GM19452 (cell line): ENCODE data around the gene NPM1.
"Not testable (repeated sequence)": the region's sequence is repeated elsewhere in the genome, so short reads cannot be mapped to it uniquely, and the experiment has no call there.

Experiments used
- ATAC-seq: cut with Tn5 transposase; IDR thresholded peaks from one replicate; pipeline ENCODE4 v1.9.1; 2021; ENCODE audit not compliant: unreplicated experiment

NPM1 gene

DNA sequence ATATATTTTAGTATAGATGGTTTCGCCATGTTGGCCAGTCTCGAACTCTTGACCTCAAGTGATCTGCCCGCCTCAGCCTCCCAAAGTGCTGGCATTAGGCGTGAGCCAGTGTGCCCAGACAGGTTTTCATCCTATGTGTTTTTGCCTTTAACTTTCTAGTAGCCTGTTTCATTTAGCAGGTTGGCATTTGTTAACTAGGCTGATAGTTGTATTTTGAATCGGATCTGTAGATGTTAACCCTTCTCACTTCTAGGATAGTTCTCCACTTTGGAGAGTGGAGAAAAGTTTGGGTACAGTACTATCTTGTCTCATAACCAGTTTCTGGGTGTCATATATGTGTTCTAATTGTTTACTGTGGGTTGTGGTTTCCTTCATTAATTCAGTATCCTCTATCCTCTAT lies 24.5 kb downstream of the NPM1 start:
- no peak for ATAC-seq

DNA sequence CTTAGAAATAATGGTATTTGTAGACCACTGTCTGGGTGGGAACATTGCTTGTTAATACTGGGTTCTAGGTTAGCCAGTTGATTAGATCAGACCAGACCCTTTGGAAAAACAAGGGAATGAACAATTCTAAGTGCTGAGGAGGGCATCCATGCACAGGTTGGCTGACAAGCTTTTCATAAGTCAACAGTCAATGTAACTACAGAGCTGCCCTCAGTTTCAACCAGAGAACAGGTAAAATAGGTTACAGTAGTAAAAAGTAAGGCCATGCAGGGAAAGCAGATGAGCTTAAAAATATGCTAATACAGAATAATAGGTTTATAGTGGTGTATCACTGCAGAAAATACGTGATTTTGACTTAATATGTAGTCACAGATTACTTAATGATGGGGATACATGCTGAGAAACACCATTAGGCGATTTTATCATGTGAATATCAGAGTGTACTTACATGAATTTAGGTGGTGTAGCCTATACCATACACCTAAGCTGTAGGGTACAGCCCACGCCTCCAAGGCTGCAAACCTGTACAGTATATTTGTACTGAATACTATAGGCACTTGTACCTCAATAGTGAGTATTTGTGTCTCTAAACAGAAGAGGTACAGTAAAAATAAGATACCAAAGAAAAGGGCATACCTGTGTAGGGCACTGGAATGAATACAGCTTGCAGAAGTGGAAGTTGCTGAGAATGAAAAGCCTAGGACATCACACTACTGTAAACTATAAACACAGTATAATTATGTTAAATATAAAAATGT lies 25.7 kb downstream of the NPM1 start:
- ATAC-seq: no peak

DNA sequence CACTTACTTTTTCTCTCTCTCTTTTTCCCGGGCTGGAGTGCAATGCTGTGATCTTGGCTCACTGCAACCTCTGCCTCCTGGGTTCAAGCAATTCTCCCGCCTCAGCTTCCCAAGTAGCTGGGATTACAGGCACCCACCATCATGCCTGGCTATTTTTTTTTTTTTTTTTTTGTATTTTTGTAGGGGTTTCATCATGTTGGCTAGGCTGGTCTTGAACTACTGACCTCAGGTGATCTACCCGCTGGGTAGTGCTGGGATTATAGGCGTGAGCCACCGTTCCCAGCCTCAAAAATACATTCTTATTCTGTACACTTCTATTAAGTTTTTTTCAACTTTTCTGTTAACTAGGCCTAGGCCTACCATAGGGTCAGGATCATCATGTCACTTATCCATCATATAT lies 26.3 kb downstream of the NPM1 start:
- ATAC-seq: not testable (repeated sequence)

DNA sequence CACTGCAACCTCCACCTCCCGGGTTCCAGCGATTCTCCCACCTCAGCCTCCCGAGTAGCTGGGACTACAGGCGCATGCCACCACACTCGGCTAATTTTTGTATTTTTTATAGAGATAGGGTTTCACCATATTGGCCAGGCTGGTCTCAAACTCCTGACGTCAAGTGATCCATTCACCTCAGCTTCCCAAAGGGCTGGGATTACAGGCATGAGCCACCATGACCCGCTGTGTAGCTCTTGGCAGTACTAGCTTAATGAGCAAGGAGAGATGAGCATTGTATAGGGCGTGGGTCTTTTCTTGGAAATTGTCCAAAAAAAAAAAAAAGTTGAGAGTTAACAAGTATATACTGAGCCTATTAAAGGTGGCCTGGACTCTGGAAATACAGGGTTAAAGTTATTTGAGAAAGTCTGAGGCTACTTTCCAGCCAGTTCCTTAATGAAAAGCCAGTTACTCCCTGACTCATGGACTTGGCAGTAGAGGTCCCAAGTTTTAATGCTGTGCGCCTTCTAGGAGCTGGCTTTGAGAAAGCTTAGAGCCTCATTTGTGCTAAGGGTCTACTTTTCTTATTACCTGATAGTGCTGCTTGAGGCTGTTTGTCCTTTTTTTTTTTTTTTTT lies 27.6 kb downstream of the NPM1 start:
- no peak for ATAC-seq

DNA sequence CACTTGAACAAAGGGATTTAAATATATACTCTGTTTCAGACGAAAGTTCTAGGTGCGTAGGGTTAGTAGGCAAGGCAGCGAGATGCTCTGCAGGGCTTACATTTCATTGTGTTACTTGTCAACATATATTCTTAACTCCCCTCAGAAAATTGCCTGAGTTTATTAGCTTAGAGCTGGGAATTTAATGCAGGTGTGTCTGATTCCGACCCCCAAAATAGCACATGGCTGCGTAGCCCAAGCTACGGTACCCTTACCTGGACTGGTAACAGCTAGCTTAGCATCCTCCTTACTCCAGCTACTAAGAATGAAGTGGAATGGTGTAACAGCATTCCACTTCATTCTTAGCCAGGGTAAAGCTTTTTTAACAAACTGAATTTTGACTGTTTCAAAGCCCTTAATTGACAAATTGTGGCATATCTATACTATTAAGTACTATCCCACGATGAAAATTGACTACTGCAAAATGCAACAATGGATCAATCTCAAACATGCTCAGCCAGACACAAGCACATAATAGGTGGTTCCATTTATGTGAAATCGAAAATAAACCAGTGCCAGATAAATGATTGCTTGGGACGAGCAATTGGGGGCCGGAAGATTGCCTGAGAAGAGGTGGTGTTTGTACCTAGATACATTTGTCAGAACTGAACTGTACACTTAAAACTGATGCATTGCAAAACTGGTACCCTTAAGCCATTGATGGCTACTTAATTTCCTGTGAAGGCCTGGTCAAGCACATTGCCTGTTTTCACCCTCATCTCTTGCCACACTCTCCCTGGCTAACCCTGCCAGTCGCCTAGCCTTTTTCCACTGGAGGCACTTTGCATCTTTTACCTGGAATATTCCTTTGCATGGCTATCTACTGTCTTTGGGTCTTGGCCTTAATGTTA lies 28.8 kb downstream of the NPM1 start:
- ATAC-seq: no peak

DNA sequence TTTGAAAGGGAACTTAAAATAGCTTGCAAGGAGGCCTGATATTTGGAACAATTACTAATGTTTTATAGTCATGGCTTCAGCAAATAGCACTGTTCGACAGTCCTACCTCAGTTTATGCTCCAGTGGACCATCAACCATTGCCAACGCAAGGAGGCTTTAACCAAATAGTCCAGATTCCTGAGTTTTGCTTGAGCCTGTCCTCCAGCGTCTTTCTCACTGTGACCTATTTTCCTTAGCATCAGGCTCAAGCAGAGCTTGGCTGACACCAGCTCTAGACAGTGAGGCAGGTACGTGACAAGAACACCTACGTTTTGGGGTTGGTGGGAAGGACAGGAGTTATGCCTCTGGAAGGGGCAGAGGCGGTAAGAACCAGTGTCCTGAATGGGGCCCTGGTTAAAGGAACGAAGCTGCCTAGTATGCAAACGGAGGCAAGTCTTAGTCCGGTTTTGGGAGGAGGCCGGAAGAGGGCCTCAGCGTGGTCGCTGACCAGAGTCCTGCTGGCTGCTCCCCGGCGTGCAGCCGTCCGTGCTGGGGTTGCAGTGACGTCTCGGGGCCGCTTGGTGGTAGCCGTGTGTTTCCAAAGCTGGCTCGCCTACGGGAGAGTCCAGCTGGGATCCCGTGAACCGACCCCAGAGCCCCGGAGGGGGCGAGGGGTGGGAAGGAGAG lies 30.8 kb downstream of the NPM1 start:
- ATAC-seq: peak; percentile 54

DNA sequence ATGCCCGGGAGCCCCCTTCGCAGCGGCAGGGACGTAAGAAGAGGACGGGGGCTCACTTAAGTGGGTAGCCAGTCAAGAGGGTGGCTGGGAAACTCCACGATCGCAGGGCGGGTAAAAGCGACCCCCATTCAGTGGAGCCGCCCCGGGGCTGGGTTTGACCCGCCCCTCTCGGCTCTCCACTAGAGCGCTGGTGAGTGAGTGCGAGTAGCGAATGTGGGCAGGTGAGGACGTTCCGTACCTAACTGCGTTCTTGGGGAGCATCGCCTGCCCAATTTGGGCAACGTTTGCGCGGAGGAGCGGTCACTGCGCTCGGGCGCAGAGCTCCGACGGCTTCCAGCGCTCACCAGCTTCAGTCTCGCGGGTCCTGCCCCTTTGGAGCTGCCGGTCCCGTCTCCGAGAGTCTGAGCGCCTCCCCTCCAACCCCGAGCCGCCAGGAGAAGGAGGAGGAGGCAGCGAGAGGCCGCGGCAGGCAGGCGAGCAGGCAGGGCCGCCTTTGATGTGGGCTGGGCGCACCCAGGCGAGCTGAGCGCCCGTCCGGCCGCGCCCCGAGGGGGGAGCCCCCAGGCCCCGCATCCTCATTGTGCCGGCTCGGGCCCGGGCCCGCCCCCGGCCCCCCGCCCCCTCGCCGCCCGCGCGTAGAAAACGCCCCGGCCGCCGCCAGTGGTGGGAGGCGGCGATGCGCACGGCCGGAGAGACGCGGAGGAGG lies 31.5 kb downstream of the NPM1 start, which contains the start of gene FGF18:
Gene FGF18 (plus strand): TSS at position 666 of the 706 bp plus-strand sequence. CDS start 553 bp downstream, outside the sequence.
- ATAC-seq: peak; percentile 37

DNA sequence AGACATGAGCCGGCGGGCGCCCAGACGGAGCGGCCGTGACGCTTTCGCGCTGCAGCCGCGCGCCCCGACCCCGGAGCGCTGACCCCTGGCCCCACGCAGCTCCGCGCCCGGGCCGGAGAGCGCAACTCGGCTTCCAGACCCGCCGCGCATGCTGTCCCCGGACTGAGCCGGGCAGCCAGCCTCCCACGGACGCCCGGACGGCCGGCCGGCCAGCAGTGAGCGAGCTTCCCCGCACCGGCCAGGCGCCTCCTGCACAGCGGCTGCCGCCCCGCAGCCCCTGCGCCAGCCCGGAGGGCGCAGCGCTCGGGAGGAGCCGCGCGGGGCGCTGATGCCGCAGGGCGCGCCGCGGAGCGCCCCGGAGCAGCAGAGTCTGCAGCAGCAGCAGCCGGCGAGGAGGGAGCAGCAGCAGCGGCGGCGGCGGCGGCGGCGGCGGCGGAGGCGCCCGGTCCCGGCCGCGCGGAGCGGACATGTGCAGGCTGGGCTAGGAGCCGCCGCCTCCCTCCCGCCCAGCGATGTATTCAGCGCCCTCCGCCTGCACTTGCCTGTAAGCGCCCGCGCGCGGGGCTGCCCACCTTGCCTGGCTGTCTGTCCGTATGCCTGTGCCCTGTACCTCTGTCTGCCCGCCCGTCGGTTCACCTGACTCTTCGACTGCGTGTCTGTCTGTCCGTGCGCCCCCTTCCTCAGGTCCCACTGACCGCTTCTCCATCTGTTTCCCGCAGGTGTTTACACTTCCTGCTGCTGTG lies 32.2 kb downstream of the NPM1 start:
- peak; percentile 22 for ATAC-seq

DNA sequence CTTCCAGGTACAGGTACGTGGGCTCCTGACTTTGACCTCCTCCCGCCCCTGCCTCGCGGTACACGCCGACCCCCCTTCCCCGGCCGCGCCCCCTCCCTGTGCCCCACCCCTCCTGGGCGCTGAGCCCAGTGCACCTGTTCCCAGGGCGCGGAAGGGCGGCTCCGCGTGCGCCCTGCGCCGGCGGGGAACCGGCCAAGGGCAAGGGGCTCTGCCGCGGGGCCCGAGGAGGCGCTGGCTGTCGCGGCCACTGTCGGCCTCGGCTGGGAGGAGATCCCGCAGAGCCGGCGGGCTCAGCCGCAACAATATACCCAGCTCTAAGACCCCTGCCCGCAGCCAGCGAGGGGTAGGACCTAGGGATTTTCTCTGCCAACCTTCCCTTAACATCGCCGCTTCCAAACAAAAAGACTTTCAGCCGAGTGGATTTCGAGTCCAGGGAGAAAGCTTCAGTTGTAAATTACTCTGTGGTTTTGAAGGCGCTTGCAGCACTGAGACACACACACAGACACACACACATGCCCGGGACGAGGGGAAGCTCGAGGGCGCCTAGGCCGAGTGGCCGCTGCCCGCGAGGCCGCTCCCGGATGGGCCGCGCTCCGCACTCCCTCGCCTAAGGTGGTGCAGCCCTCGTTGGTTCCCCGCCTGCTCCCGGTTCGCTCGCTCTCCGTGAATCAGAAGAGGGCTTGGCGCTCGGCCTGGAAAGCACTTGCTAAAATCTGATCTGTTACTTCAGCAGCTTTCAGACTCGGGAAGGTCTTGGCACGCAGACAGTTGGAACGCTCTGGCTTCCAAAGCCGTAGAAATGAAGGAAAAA lies 33.0 kb downstream of the NPM1 start:
- no peak for ATAC-seq

DNA sequence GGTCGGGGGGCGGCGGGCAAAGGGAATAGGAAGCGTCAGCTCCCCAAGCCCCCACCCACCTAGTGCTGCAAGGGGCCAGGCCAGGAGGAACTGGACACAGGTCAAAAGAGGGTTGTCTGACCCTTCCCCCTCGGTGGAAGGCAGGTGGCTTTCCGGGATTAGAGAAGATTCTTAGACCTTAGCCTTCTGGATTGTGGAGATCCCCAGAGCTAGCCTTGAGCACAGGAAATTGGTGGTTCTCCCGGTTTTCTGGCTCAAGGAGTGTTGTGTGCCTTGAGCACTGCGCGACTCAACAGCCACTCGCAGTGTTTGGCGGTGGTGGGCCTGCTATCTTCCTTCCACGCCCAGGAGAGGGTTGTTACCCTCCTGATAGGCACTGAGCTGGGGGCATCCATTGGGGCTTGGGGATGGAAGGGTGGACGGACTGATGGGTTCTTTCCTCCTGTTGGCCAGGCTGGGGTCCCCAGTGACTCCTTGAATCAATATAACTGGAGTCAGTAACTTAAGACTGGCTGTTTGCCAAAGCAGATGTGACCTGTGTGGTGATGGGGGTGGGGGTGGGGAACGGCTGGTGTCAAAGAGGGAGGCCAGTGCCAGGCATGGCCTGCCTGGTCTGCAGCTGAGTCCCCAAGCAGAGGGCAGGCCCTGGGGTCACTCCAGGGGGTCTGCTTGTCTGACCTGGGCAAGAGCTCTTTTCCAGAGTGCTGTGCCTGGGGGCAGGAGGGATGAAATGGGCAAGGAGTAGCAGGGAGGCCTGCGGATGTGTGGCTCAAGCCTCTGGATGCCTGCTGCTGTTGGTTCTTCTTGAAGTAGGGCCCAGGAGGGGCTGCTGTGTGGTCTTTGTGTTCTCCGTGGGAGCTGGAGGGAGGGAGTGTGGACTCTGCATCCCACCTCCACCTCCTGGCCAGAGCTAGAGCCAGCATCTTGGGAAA lies 33.9 kb downstream of the NPM1 start:
- ATAC-seq: no peak

DNA sequence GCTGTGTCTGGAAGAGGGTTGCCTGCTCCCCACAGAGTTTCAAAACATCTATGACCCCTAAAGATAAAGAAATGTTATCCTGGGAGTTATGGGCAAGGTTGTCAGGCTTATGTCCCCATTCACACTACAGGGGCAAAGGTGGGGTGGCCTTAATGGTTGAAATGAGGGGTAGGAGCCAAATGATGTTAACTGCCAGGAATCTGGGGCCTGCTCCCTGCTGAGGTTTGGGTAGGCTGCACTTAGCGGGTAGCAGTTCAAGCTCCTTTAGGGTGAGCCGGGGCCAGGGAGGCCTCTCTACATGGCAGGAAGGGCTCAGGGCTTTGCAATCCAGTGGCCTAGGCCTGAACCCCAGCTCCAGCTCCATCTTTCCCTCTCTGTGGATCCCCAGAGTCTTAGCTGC lies 34.8 kb downstream of the NPM1 start:
- no peak for ATAC-seq

DNA sequence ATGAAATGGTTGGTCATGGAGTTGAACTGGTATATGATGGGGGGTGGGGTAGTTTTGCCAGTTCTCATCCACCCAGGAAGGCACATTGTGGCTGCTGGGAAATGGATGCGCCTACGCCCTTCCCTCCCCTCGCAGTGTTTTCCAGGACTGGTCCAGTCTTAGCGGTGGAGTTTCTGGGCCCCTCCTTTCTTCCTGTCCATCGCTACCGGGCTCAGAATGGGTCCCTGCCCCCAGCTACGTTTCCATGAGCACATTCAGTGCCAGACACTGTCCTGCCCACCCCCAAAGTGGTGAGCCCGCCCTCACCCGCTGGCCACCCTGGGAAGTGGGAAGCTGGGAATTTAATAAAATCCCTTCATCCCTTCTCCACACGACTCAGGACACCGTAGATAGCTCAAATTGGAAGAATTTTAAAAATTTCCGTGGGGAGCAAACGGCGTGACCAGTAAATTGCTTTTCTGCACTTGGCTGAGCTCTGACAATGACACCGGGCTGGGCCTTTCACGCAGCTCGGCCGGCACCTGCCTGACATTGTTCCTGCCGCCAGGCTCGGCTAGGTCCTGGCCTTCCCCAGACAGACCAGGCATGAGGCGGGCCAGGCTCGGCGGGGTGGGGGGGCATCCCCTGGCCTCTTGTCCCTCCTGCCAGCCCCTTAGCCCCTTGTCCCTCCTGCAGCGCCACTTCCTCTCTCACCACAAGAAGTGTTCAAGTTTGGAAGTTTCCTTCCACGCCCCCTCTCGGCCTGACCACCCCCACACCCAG lies 35.4 kb downstream of the NPM1 start:
- no peak for ATAC-seq

DNA sequence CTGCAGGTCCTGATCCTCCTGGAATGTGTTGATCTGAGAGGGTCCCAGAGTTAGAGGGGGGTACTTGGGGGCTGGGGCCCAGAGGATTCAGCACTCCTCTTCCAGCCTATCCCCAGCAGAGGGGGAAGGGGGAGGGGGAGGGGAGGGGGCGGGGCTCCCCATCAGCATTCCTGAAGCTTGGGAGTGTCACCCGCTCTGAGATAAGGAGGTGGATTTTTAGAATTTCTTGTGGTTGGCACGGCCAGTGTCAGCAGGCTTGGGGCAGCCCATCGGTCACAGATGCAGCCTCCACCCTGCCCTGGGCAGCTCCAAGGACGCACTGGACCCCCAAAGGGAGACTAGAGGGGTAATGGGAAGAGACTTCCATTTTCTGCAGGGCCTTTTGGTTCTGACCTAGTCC lies 37.1 kb downstream of the NPM1 start:
- no peak for ATAC-seq

DNA sequence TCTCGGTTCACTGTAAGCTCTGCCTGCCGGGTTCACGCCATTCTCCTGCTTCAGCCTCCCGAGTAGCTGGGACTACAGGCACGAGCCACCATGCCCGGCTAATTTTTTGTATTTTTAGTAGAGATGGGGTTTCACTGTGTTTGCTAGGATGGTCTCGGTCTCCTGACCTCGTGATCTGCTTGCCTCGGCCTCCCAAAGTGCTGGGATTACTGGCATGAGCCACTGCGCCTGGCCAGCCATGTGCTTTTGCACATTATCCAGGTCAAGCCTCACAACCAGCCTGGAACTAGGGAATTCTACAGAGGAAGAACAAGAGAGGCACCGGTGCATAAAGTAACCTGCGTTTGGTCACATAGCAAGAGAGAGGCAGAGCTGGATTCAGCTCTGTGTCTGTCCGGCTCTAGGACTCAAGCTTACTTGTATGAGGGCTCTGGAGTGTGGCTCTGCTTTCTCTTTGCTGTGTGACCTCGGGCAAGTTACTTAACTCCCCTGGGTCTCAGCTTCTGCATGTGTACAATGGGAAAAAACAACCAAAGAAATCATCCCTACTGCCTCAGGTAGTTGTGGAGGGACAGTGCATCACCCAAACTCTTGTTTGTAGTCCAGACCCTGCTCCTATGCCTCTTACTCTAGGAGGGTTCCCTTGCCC lies 38.1 kb downstream of the NPM1 start:
- no peak for ATAC-seq

DNA sequence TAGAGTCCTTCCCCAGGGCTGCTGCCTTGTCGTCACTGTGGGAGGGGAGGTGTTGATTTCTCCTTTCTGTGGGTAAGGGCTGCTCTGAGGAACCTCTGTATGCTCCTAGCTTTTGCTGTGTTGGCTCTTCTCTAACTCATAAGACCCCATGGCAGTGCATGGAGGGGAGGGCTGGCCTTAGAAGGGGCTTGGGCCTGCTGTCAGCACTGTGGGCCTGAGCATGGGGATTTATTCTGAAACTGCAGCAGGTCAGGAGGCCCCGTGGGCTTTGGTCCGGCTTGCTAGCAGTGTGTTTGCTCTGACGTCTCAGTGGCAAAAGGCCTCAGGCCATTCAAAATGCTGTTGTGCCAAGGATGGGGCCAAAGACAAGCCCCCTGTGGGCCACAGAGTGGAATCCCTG lies 38.6 kb downstream of the NPM1 start:
- no peak for ATAC-seq

DNA sequence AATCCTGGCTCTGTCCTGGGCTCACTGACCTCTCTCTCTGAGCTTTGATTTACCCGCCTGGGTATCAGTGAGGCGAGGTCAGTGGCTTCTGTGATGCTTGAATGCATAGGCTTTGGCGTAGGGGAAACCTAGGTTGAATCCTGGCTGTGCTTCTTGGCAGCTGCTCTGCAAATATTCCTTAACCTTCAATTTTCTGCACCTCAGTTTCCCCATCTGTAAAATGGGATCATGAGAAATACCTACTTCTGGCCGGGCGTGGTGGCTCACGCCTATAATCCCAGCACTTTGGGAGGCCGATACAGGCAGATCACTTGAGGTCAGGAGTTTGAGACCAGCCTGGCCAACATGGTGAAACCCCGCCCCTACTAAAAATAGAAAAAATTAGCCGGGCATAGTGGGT lies 39.0 kb downstream of the NPM1 start:
- ATAC-seq: no peak
